GM23338 (cell line): ENCODE results near the gene GLMP.

Source experiments
- CREB1 ChIP-seq: fragments of 250-450 bp; sonication (Bioruptor Pico); IDR thresholded peaks from 2 replicates; pipeline ENCODE4 v1.5.0; 2020; ENCODE audit warnings: low read depth, mild to moderate bottlenecking, moderate library complexity
- CTCF ChIP-seq, 2 experiments: fragments of 200-600 bp in 1 of 2; sonication (generic) in 1 of 2; conservative IDR thresholded peaks; 2 replicates each; pipeline versions ENCODE4 v1.5.1 to v1.6.1; 2016 to 2017; ENCODE audit warnings: antibody characterized with exemption in 2 of 2, low read depth in 2 of 2, mild to moderate bottlenecking in 2 of 2, moderate library complexity in 1 of 2
- ETS1 ChIP-seq: IDR thresholded peaks from 2 replicates; pipeline ENCODE4 v1.6.1; 2016; ENCODE audit warnings: antibody characterized with exemption
- EZH2 ChIP-seq: fragments of 200-600 bp; sonication (generic); IDR thresholded peaks from one replicate; pipeline ENCODE4 v1.8.0; 2017; ENCODE audit warnings: antibody characterized with exemption, mild to moderate bottlenecking, low read depth; ENCODE audit not compliant: unreplicated experiment
- EZH2phosphoT487 ChIP-seq: fragments of 200-600 bp; sonication (generic); IDR thresholded peaks from one replicate; pipeline ENCODE4 v1.8.1; 2018; ENCODE audit warnings: antibody characterized with exemption; ENCODE audit not compliant: unreplicated experiment
- JUNB ChIP-seq: IDR thresholded peaks from one replicate; pipeline ENCODE4 v1.6.1; 2016; ENCODE audit warnings: antibody characterized with exemption; ENCODE audit not compliant: unreplicated experiment
- NANOG ChIP-seq: IDR thresholded peaks from 2 replicates; pipeline ENCODE4 v1.6.1; 2016; ENCODE audit warnings: antibody characterized with exemption, borderline replicate concordance
- POLR2AphosphoS5 ChIP-seq: IDR thresholded peaks from 2 replicates; pipeline ENCODE4 v1.6.1; 2016; ENCODE audit warnings: antibody characterized with exemption, low read depth
- REST ChIP-seq: IDR thresholded peaks from one replicate; pipeline ENCODE4 v1.6.1; 2018; ENCODE audit warnings: antibody characterized with exemption; ENCODE audit not compliant: unreplicated experiment
- STAT1 ChIP-seq: IDR thresholded peaks from one replicate; pipeline ENCODE4 v1.6.1; 2016; ENCODE audit warnings: antibody characterized with exemption; ENCODE audit not compliant: unreplicated experiment
- ZNF114 ChIP-seq: fragments of 250-450 bp; sonication (Bioruptor Pico); IDR thresholded peaks from 2 replicates; pipeline ENCODE4 v1.5.0; 2020; ENCODE audit warnings: mild to moderate bottlenecking, moderate library complexity
- ZNF331 ChIP-seq: fragments of 250-450 bp; sonication (Bioruptor Pico); IDR thresholded peaks from 2 replicates; pipeline ENCODE4 v1.5.0; 2020; ENCODE audit warnings: low read depth, mild to moderate bottlenecking, moderate library complexity
- ZNF462 ChIP-seq: fragments of 250-450 bp; sonication (Bioruptor Pico); IDR thresholded peaks from 2 replicates; pipeline ENCODE4 v1.5.0; 2020; ENCODE audit warnings: mild to moderate bottlenecking, moderate library complexity

- TF ChIP-seq ETS1 = no peak
- TF ChIP-seq POLR2AphosphoS5 = no peak
- TF ChIP-seq CTCF (conservative IDR thresholded peaks at IDR 0.05; ENCODE audit: low read depth in 2 of 2) = no peak
- TF ChIP-seq EZH2 = no peak
- no peak for TF ChIP-seq STAT1
- TF ChIP-seq REST = no peak
- TF ChIP-seq EZH2phosphoT487 = no peak
- TF ChIP-seq ZNF331 (CRISPR knock-in tag) = no peak
- TF ChIP-seq CREB1 = no peak
- TF ChIP-seq JUNB = no peak
- no peak for TF ChIP-seq ZNF114
- TF ChIP-seq NANOG = no peak
- no peak for TF ChIP-seq ZNF462 (CRISPR knock-in tag)
Observed at GRCh38 chr1:156344409-156344808, 48.9 kb upstream of the GLMP start.
